Activated naive CD8-positive, alpha-beta T cell treated with anti-CD3 and anti-CD28 coated beads for 36 hours (primary cell): ENCODE measurements around the gene OR5T2. TPM values are rescaled to one million over a fixed set of nuclear protein-coding genes. Genes with fewer than 3 reads are reported as not detected.
"Not testable (repeated sequence)": the region's sequence is repeated elsewhere in the genome, so short reads cannot be mapped to it uniquely, and the experiment has no call there.

Experiments used
- DNase-seq: peaks from one replicate; pipeline ENCODE4 v3.0.0; 2021
- H3K27ac Mint-ChIP-seq: one replicate; pipeline ENCODE4 v1.8.0; 2022; ENCODE audit warnings: mild to moderate bottlenecking, moderate library complexity, mixed read lengths
- H3K27me3 Mint-ChIP-seq: one replicate; pipeline ENCODE4 v1.8.0; 2022; ENCODE audit warnings: mild to moderate bottlenecking, mixed read lengths
- H3K36me3 Mint-ChIP-seq: one replicate; pipeline ENCODE4 v1.8.0; 2021; ENCODE audit warnings: mild to moderate bottlenecking, mixed read lengths
- H3K4me1 Mint-ChIP-seq: one replicate; pipeline ENCODE4 v1.8.0; 2021; ENCODE audit warnings: mixed read lengths
- H3K4me3 Mint-ChIP-seq: one replicate; pipeline ENCODE4 v1.8.0; 2022; ENCODE audit warnings: mild to moderate bottlenecking, moderate library complexity, mixed read lengths
- H3K9me3 Mint-ChIP-seq: one replicate; pipeline ENCODE4 v1.8.0; 2022; ENCODE audit warnings: mixed read lengths
- total RNA-seq, 2 experiments: library from RNA; stranded (reverse); gene quantifications; one replicate each; pipeline ENCODE4 v1.2.3, GENCODE V29; 2021

OR5T2 gene
- not detected for total RNA-seq

GRCh38 chr11:56234155-56234554 lies at the start of gene OR5T2:
TSS of gene OR5T2 (minus strand) at chr11:56234255. CDS start at chr11:56233062, 1,193 bp downstream.
- Mint-ChIP-seq H3K27ac (no peak within 1 kb of the TSS), H3K4me1 (no peaks in the 10 kb centered on the region), H3K4me3 (no peak within 1 kb of the TSS), H3K36me3 (no peaks in the 10 kb centered on the region), H3K9me3 (peaks cover 7% of the 10 kb centered on the region), H3K27me3 (no peaks in the 10 kb centered on the region)
- DNase-seq = no peak

- no peak within 1 kb of the TSS for H3K4me3 Mint-ChIP-seq
- peaks cover 17% of the 10 kb centered on the region for H3K9me3 Mint-ChIP-seq
- no peaks in the 10 kb centered on the region for H3K4me1 Mint-ChIP-seq
These were observed 39.8 kb upstream of the OR5T2 start, which contains the start of gene OR5T1 for GRCh38 chr11:56273854-56274253. TSS of gene OR5T1 (plus strand) at chr11:56274154. CDS start at chr11:56275639, 1,485 bp downstream.

GRCh38 chr11:56271092-56271491 lies 37.0 kb upstream of the OR5T2 start:
- Mint-ChIP-seq H3K27me3 (no peaks in the 10 kb centered on the region), H3K9me3 (peaks cover 25% of the 10 kb centered on the region), H3K4me1 (no peaks in the 10 kb centered on the region), H3K36me3 (no peaks in the 10 kb centered on the region), H3K4me3 (no peak overlapping the region), H3K27ac (no peak overlapping the region)
- no peak for DNase-seq

More at GRCh38 chr11:56273854-56274253, 39.8 kb upstream of the OR5T2 start, which contains the start of gene OR5T1:
- no peaks in the 10 kb centered on the region for H3K36me3 Mint-ChIP-seq
- no peaks in the 10 kb centered on the region for H3K27me3 Mint-ChIP-seq
- H3K27ac Mint-ChIP-seq = no peak within 1 kb of the TSS
- DNase-seq = no peak

- Mint-ChIP-seq H3K4me3 (no peak within 1 kb of the TSS), H3K9me3 (peaks cover 9% of the 10 kb centered on the region), H3K27ac (no peak within 1 kb of the TSS), H3K4me1 (no peaks in the 10 kb centered on the region), H3K27me3 (no peaks in the 10 kb centered on the region), H3K36me3 (no peaks in the 10 kb centered on the region)
- DNase-seq = no peak
These were observed 17.9 kb upstream of the OR5T2 start, which contains the start of gene OR5T3 for GRCh38 chr11:56251954-56252353. TSS of gene OR5T3 (plus strand) at chr11:56252254. CDS start at chr11:56252254, 0 bp downstream.

GRCh38 chr11:56219735-56220134 lies 14.3 kb downstream of the OR5T2 start:
- H3K4me3 Mint-ChIP-seq, H3K36me3 Mint-ChIP-seq, DNase-seq, H3K4me1 Mint-ChIP-seq, H3K27ac Mint-ChIP-seq, H3K27me3 Mint-ChIP-seq: not testable (repeated sequence)
- peaks cover 20% of the 10 kb centered on the region for H3K9me3 Mint-ChIP-seq

- DNase-seq = no peak
- no peaks in the 10 kb centered on the region for H3K27me3 Mint-ChIP-seq
- peaks cover 24% of the 10 kb centered on the region for H3K9me3 Mint-ChIP-seq
- H3K4me1 Mint-ChIP-seq = no peaks in the 10 kb centered on the region
- no peak overlapping the region for H3K4me3 Mint-ChIP-seq
- no peaks in the 10 kb centered on the region for H3K36me3 Mint-ChIP-seq
- no peak overlapping the region for H3K27ac Mint-ChIP-seq
These were observed 19.5 kb downstream of the OR5T2 start for GRCh38 chr11:56214537-56214936.

GRCh38 chr11:56207790-56208189 lies 26.3 kb downstream of the OR5T2 start:
- Mint-ChIP-seq H3K4me3 (no peak overlapping the region), H3K27ac (no peak overlapping the region), H3K4me1 (no peaks in the 10 kb centered on the region), H3K27me3 (no peaks in the 10 kb centered on the region), H3K9me3 (peaks cover 12% of the 10 kb centered on the region), H3K36me3 (no peaks in the 10 kb centered on the region)
- DNase-seq = no peak

GRCh38 chr11:56197367-56197766 lies 36.7 kb downstream of the OR5T2 start:
- Mint-ChIP-seq H3K27ac (no peak overlapping the region), H3K36me3 (no peaks in the 10 kb centered on the region), H3K27me3 (no peaks in the 10 kb centered on the region), H3K4me3 (no peak overlapping the region), H3K4me1 (no peaks in the 10 kb centered on the region), H3K9me3 (peaks cover 9% of the 10 kb centered on the region)
- DNase-seq = no peak

- H3K27ac Mint-ChIP-seq = no peak overlapping the region
- no peaks in the 10 kb centered on the region for H3K27me3 Mint-ChIP-seq
- no peak for DNase-seq
- H3K4me1 Mint-ChIP-seq = no peaks in the 10 kb centered on the region
- no peak overlapping the region for H3K4me3 Mint-ChIP-seq
- peaks cover 8% of the 10 kb centered on the region for H3K9me3 Mint-ChIP-seq
- H3K36me3 Mint-ChIP-seq = no peaks in the 10 kb centered on the region
These were observed 37.4 kb downstream of the OR5T2 start for GRCh38 chr11:56196705-56197104.

- Mint-ChIP-seq H3K4me1 (no peaks in the 10 kb centered on the region), H3K9me3 (peaks cover 10% of the 10 kb centered on the region), H3K27ac (no peak overlapping the region), H3K27me3 (no peaks in the 10 kb centered on the region), H3K4me3 (no peak overlapping the region), H3K36me3 (no peaks in the 10 kb centered on the region)
- DNase-seq = no peak
These were observed 45.5 kb downstream of the OR5T2 start for GRCh38 chr11:56188602-56189001.

GRCh38 chr11:56183459-56183858 lies 50.6 kb downstream of the OR5T2 start:
- Mint-ChIP-seq H3K27ac (no peak overlapping the region), H3K36me3 (no peaks in the 10 kb centered on the region), H3K27me3 (no peaks in the 10 kb centered on the region), H3K9me3 (peaks cover 12% of the 10 kb centered on the region), H3K4me3 (no peak overlapping the region), H3K4me1 (no peaks in the 10 kb centered on the region)
- DNase-seq = no peak

Other genes starting within 250 kb of the OR5T2 start
- not detected for gene OR5F1, start 239.6 kb downstream of the OR5T2 start, total RNA-seq
- not detected for gene OR5AS1, start 206.6 kb downstream of the OR5T2 start, total RNA-seq
- not detected for gene OR8I2, start 140.9 kb downstream of the OR5T2 start, total RNA-seq
- not detected for gene OR8H2, start 130.6 kb downstream of the OR5T2 start, total RNA-seq
- gene OR8H3, start 111.9 kb downstream of the OR5T2 start, total RNA-seq = not detected
- gene OR8J3, start 94.1 kb downstream of the OR5T2 start, total RNA-seq = not detected
- gene OR8K5, start 73.9 kb downstream of the OR5T2 start, total RNA-seq = not detected
- gene OR5J2, start 57.6 kb downstream of the OR5T2 start, total RNA-seq = not detected
- not detected for gene OR5T3, start 18.0 kb upstream of the OR5T2 start, total RNA-seq
- gene OR5T1, start 39.9 kb upstream of the OR5T2 start, total RNA-seq = not detected
- gene OR8H1, start 58.0 kb upstream of the OR5T2 start, total RNA-seq = not detected
- not detected for gene OR8K3, start 80.9 kb upstream of the OR5T2 start, total RNA-seq
- gene OR8K1, start 111.8 kb upstream of the OR5T2 start, total RNA-seq = not detected
- not detected for gene OR8J1, start 120.0 kb upstream of the OR5T2 start, total RNA-seq
- not detected for gene OR8U1, start 141.4 kb upstream of the OR5T2 start, total RNA-seq
- not detected for gene OR5AL1, start 178.4 kb upstream of the OR5T2 start, total RNA-seq
- gene OR5M3, start 239.1 kb upstream of the OR5T2 start, total RNA-seq = not detected